PC-9 (cell line): Measurements from ENCODE around the gene C14orf119.

ENCODE experiments used
- CTCF ChIP-seq: fragments of 200-600 bp; sonication (generic); conservative IDR thresholded peaks from 2 replicates; pipeline ENCODE4 v1.6.1; 2017; ENCODE audit warnings: mixed run types, antibody characterized with exemption, mild to moderate bottlenecking, moderate library complexity
- EZH2 ChIP-seq: fragments of 200-600 bp; sonication (generic); IDR thresholded peaks from 2 replicates; pipeline ENCODE4 v1.8.0; 2017; ENCODE audit warnings: antibody characterized with exemption, low read depth

GRCh38 chr14:23106747-23107045 is 11.4 kb downstream of the C14orf119 start:
- TF ChIP-seq CTCF (no peak), EZH2 (no peak)
